ENCODE results near the gene AIFM3. TPM values are rescaled to one million over a fixed set of nuclear protein-coding genes. Genes with fewer than 3 reads are reported as not detected.

The AIFM3 gene
- total and polyA plus RNA-seq, 2 of the 13 experiments (the other 11 are each of a cell fraction or from before 2014, with no cell fraction given), result 9.0 to 15.3 TPM

DNA sequence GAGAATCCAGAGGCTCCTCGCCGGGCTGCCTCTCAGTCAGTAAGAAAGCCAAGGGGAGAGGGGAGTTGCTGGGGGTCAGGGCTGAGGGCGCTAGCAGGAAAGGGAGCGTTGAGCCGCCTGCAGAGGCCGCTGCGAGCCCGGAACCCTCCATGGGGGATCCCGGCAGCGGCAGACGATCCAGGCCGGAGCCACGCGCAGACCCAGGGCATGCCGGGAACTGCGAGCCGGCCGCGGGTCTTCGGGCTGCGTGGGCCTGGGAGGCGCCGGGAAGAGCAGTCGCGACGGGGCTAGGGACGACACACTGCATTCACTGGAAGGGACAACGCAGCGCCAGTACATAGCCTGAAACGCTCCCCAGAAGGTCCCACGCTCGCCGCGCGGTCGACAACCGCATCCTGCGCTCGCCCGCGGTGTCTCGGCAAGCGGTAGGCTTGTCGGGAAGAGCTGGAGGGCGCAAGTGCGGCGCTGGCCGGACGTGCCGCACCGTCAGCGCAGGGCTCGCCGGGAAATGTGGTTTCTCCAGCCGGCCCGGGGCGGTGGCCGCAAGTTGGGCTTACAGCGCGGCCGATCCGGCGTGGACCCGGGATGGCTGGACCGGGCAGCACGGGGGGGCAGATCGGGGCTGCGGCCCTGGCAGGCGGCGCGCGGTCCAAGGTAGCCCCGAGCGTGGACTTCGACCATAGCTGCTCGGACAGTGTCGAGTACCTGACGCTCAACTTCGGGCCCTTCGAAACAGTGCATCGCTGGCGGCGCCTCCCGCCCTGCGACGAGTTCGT, 14.9 kb downstream of the AIFM3 start, which contains the start of gene LZTR1 (continued):
- TF ChIP-seq MAZ (IDR thresholded peaks at IDR 0.05; ENCODE audit: borderline replicate concordance, low read depth, low read length) (no peak), MAZ (CRISPR knock-in tag; IDR thresholded peaks at IDR 0.05; ENCODE audit: low read depth) (peak; percentile 92), ZSCAN31 (CRISPR knock-in tag; IDR thresholded peaks at IDR 0.05; ENCODE audit: low read depth) (peak; percentile 94), SOX6 (IDR thresholded peaks at IDR 0.05) (no peak), SOX6 (CRISPR knock-in tag; IDR thresholded peaks at IDR 0.05) (peak; percentile 78), TBP (CRISPR knock-in tag; IDR thresholded peaks at IDR 0.05) (peak; percentile 29; the same call in 1 of the 2 replicates), ZNF263 (CRISPR knock-in tag; IDR thresholded peaks at IDR 0.05) (peak; percentile 70), TBL1XR1 (IDR thresholded peaks at IDR 0.05; ENCODE audit: borderline replicate concordance, low read length, partially characterized antibody) (no peak), FOXO1 (CRISPR knock-in tag; IDR thresholded peaks at IDR 0.05) (peak; percentile 65; the same call in 1 of the 2 replicates), EED (CRISPR knock-in tag; IDR thresholded peaks at IDR 0.05) (peak; percentile 88), EZH2 (conservative IDR thresholded peaks at IDR 0.05; ENCODE audit: low read depth, low read length) (no peak), CBFB (CRISPR knock-in tag; IDR thresholded peaks at IDR 0.05) (peak; percentile 93), ZSCAN25 (CRISPR knock-in tag; IDR thresholded peaks at IDR 0.05) (peak; percentile 78), ZNF232 (CRISPR knock-in tag; IDR thresholded peaks at IDR 0.05; ENCODE audit: borderline replicate concordance) (peak; percentile 94; the same call in 1 of the 2 replicates), TP53 (CRISPR knock-in tag; conservative IDR thresholded peaks at IDR 0.05) (peak; percentile 88; the same call in 1 of the 2 replicates), ZNF83 (CRISPR knock-in tag; IDR thresholded peaks at IDR 0.05; ENCODE audit: borderline replicate concordance) (no peak; the same call in 1 of the 2 replicates), PLRG1 (conservative IDR thresholded peaks at IDR 0.05) (no peak), ZNF7 (CRISPR knock-in tag; IDR thresholded peaks at IDR 0.05) (no peak), MAF1 (CRISPR knock-in tag; IDR thresholded peaks at IDR 0.05; ENCODE audit: borderline replicate concordance) (peak; percentile 93), CBX5 (CRISPR knock-in tag; IDR thresholded peaks at IDR 0.05; ENCODE audit: borderline replicate concordance) (peak; percentile 87; the same call in 1 of the 2 replicates), ZNF124 (CRISPR knock-in tag; IDR thresholded peaks at IDR 0.05) (peak; percentile 91; the same call in 1 of the 2 replicates)
- TF ChIP-seq, protein P1, sequence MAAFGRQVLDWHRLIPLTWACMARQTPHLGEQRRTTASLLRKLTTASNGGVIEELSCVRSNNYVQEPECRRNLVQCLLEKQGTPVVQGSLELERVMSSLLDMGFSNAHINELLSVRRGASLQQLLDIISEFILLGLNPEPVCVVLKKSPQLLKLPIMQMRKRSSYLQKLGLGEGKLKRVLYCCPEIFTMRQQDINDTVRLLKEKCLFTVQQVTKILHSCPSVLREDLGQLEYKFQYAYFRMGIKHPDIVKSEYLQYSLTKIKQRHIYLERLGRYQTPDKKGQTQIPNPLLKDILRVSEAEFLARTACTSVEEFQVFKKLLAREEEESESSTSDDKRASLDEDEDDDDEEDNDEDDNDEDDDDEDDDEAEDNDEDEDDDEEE (CRISPR knock-in tag; IDR thresholded peaks at IDR 0.05), result peak; percentile 85; the same call in 1 of the 2 replicates
- TF ChIP-seq, protein P2, sequence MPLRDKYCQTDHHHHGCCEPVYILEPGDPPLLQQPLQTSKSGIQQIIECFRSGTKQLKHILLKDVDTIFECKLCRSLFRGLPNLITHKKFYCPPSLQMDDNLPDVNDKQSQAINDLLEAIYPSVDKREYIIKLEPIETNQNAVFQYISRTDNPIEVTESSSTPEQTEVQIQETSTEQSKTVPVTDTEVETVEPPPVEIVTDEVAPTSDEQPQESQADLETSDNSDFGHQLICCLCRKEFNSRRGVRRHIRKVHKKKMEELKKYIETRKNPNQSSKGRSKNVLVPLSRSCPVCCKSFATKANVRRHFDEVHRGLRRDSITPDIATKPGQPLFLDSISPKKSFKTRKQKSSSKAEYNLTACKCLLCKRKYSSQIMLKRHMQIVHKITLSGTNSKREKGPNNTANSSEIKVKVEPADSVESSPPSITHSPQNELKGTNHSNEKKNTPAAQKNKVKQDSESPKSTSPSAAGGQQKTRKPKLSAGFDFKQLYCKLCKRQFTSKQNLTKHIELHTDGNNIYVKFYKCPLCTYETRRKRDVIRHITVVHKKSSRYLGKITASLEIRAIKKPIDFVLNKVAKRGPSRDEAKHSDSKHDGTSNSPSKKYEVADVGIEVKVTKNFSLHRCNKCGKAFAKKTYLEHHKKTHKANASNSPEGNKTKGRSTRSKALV (CRISPR knock-in tag; IDR thresholded peaks at IDR 0.05), result peak; percentile 94
- TF ChIP-seq, protein P3, sequence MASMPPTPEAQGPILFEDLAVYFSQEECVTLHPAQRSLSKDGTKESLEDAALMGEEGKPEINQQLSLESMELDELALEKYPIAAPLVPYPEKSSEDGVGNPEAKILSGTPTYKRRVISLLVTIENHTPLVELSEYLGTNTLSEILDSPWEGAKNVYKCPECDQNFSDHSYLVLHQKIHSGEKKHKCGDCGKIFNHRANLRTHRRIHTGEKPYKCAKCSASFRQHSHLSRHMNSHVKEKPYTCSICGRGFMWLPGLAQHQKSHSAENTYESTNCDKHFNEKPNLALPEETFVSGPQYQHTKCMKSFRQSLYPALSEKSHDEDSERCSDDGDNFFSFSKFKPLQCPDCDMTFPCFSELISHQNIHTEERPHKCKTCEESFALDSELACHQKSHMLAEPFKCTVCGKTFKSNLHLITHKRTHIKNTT (CRISPR knock-in tag; IDR thresholded peaks at IDR 0.05), result 0 out of 2 replicates have a peak, but pooled peaks have one; percentile 90
- TF ChIP-seq, protein P4, sequence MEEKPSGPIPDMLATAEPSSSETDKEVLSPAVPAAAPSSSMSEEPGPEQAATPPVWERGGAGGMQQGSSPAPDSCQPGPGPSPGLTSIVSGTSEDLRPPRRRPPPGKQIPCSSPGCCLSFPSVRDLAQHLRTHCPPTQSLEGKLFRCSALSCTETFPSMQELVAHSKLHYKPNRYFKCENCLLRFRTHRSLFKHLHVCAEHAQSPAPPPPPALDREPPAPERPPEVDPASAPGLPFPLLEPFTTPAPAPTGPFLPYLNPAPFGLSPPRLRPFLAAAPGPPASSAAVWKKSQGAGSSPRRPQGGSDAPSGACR (CRISPR knock-in tag; IDR thresholded peaks at IDR 0.05), result peak; percentile 92
